Measurements from ENCODE around the gene KIAA1614.

Gene KIAA1614

GRCh38 chr1:180939711-180940103, 27.0 kb downstream of the KIAA1614 start:
- Histone ChIP-seq H3K4me1 (ENCODE audit: control insufficient read depth, insufficient read depth, low read length, poor library complexity, severe bottlenecking) (no peaks in the 10 kb centered on the region), H3K36me3 (ENCODE audit: control insufficient read depth, insufficient read depth, low read length) (no peaks in the 10 kb centered on the region), H3K27me3 (replicated peaks; ENCODE audit: control insufficient read depth, insufficient read depth, low read length, poor library complexity, severe bottlenecking) (no peaks in the 10 kb centered on the region), H3K4me3 (ENCODE audit: insufficient read depth, low read depth, low read length, poor library complexity, severe bottlenecking) (no peak overlapping the region), H3K9me3 (ENCODE audit: control insufficient read depth, low read length) (no peaks in the 10 kb centered on the region), H3K27ac (ENCODE audit: insufficient read depth, low read length, poor library complexity, severe bottlenecking) (no peak overlapping the region)
- DNase-seq: no peak

GRCh38 chr1:180940445-180940844, 27.7 kb downstream of the KIAA1614 start:
- Histone ChIP-seq H3K4me3 (ENCODE audit: insufficient read depth, low read depth, low read length, poor library complexity, severe bottlenecking) (no peak overlapping the region), H3K9me3 (ENCODE audit: control insufficient read depth, low read length) (no peaks in the 10 kb centered on the region), H3K27ac (ENCODE audit: insufficient read depth, low read length, poor library complexity, severe bottlenecking) (no peak overlapping the region), H3K36me3 (ENCODE audit: control insufficient read depth, insufficient read depth, low read length) (no peaks in the 10 kb centered on the region), H3K4me1 (ENCODE audit: control insufficient read depth, insufficient read depth, low read length, poor library complexity, severe bottlenecking) (no peaks in the 10 kb centered on the region), H3K27me3 (replicated peaks; ENCODE audit: control insufficient read depth, insufficient read depth, low read length, poor library complexity, severe bottlenecking) (no peaks in the 10 kb centered on the region)
- DNase-seq: no peak

- no peaks in the 10 kb centered on the region for H3K4me1 ChIP-seq (ENCODE audit: control insufficient read depth, insufficient read depth, low read length, poor library complexity, severe bottlenecking)
Observed at GRCh38 chr1:180941518-180942275, 29.0 kb downstream of the KIAA1614 start.

GRCh38 chr1:180945151-180945550, 32.5 kb downstream of the KIAA1614 start:
- DNase-seq: no peak
- no peaks in the 10 kb centered on the region for H3K36me3 ChIP-seq (ENCODE audit: control insufficient read depth, insufficient read depth, low read length)
- H3K9me3 ChIP-seq (ENCODE audit: control insufficient read depth, low read length): peaks cover 10% of the 10 kb centered on the region
- H3K27me3 ChIP-seq (replicated peaks; ENCODE audit: control insufficient read depth, insufficient read depth, low read length, poor library complexity, severe bottlenecking): no peaks in the 10 kb centered on the region
- no peaks in the 10 kb centered on the region for H3K4me1 ChIP-seq (ENCODE audit: control insufficient read depth, insufficient read depth, low read length, poor library complexity, severe bottlenecking)
- no peak overlapping the region for H3K27ac ChIP-seq (ENCODE audit: insufficient read depth, low read length, poor library complexity, severe bottlenecking)
- H3K4me3 ChIP-seq (ENCODE audit: insufficient read depth, low read depth, low read length, poor library complexity, severe bottlenecking): no peak overlapping the region

More at GRCh38 chr1:180941518-180942275, 29.0 kb downstream of the KIAA1614 start:
- no peak for DNase-seq
- Histone ChIP-seq H3K4me3 (ENCODE audit: insufficient read depth, low read depth, low read length, poor library complexity, severe bottlenecking) (no peak overlapping the region), H3K36me3 (ENCODE audit: control insufficient read depth, insufficient read depth, low read length) (no peaks in the 10 kb centered on the region), H3K27me3 (replicated peaks; ENCODE audit: control insufficient read depth, insufficient read depth, low read length, poor library complexity, severe bottlenecking) (no peaks in the 10 kb centered on the region), H3K27ac (ENCODE audit: insufficient read depth, low read length, poor library complexity, severe bottlenecking) (no peak overlapping the region), H3K9me3 (ENCODE audit: control insufficient read depth, low read length) (peaks cover 6% of the 10 kb centered on the region)

- no peaks in the 10 kb centered on the region for H3K27me3 ChIP-seq (replicated peaks; ENCODE audit: control insufficient read depth, insufficient read depth, low read length, poor library complexity, severe bottlenecking)
- H3K4me3 ChIP-seq (ENCODE audit: insufficient read depth, low read depth, low read length, poor library complexity, severe bottlenecking): no peak overlapping the region
- H3K9me3 ChIP-seq (ENCODE audit: control insufficient read depth, low read length): peaks cover 10% of the 10 kb centered on the region
- H3K27ac ChIP-seq (ENCODE audit: insufficient read depth, low read length, poor library complexity, severe bottlenecking): no peak overlapping the region
- DNase-seq: no peak
- H3K36me3 ChIP-seq (ENCODE audit: control insufficient read depth, insufficient read depth, low read length): no peaks in the 10 kb centered on the region
- H3K4me1 ChIP-seq (ENCODE audit: control insufficient read depth, insufficient read depth, low read length, poor library complexity, severe bottlenecking): no peaks in the 10 kb centered on the region
Observed at GRCh38 chr1:180945551-180945950, 32.9 kb downstream of the KIAA1614 start.

GRCh38 chr1:180946056-180946455, 33.4 kb downstream of the KIAA1614 start:
- Histone ChIP-seq H3K36me3 (ENCODE audit: control insufficient read depth, insufficient read depth, low read length) (no peaks in the 10 kb centered on the region), H3K4me1 (ENCODE audit: control insufficient read depth, insufficient read depth, low read length, poor library complexity, severe bottlenecking) (no peaks in the 10 kb centered on the region), H3K9me3 (ENCODE audit: control insufficient read depth, low read length) (peaks cover 10% of the 10 kb centered on the region), H3K27me3 (replicated peaks; ENCODE audit: control insufficient read depth, insufficient read depth, low read length, poor library complexity, severe bottlenecking) (no peaks in the 10 kb centered on the region), H3K27ac (ENCODE audit: insufficient read depth, low read length, poor library complexity, severe bottlenecking) (no peak overlapping the region), H3K4me3 (ENCODE audit: insufficient read depth, low read depth, low read length, poor library complexity, severe bottlenecking) (no peak overlapping the region)
- DNase-seq: no peak

GRCh38 chr1:180946541-180947498, 34.1 kb downstream of the KIAA1614 start:
- H3K4me3 ChIP-seq (ENCODE audit: insufficient read depth, low read depth, low read length, poor library complexity, severe bottlenecking): no peak overlapping the region
- H3K27me3 ChIP-seq (replicated peaks; ENCODE audit: control insufficient read depth, insufficient read depth, low read length, poor library complexity, severe bottlenecking): no peaks in the 10 kb centered on the region
- no peak overlapping the region for H3K27ac ChIP-seq (ENCODE audit: insufficient read depth, low read length, poor library complexity, severe bottlenecking)
- DNase-seq: no peak
- H3K4me1 ChIP-seq (ENCODE audit: control insufficient read depth, insufficient read depth, low read length, poor library complexity, severe bottlenecking): no peaks in the 10 kb centered on the region
- no peaks in the 10 kb centered on the region for H3K36me3 ChIP-seq (ENCODE audit: control insufficient read depth, insufficient read depth, low read length)
- H3K9me3 ChIP-seq (ENCODE audit: control insufficient read depth, low read length): peaks cover 10% of the 10 kb centered on the region

GRCh38 chr1:180947499-180947885, 34.8 kb downstream of the KIAA1614 start:
- Histone ChIP-seq H3K27me3 (replicated peaks; ENCODE audit: control insufficient read depth, insufficient read depth, low read length, poor library complexity, severe bottlenecking) (no peaks in the 10 kb centered on the region), H3K27ac (ENCODE audit: insufficient read depth, low read length, poor library complexity, severe bottlenecking) (no peak overlapping the region), H3K4me3 (ENCODE audit: insufficient read depth, low read depth, low read length, poor library complexity, severe bottlenecking) (no peak overlapping the region), H3K36me3 (ENCODE audit: control insufficient read depth, insufficient read depth, low read length) (no peaks in the 10 kb centered on the region), H3K4me1 (ENCODE audit: control insufficient read depth, insufficient read depth, low read length, poor library complexity, severe bottlenecking) (no peaks in the 10 kb centered on the region), H3K9me3 (ENCODE audit: control insufficient read depth, low read length) (peaks cover 10% of the 10 kb centered on the region)
- no peak for DNase-seq

GRCh38 chr1:180947901-180948640, 35.4 kb downstream of the KIAA1614 start:
- no peaks in the 10 kb centered on the region for H3K4me1 ChIP-seq (ENCODE audit: control insufficient read depth, insufficient read depth, low read length, poor library complexity, severe bottlenecking)
- no peaks in the 10 kb centered on the region for H3K27me3 ChIP-seq (replicated peaks; ENCODE audit: control insufficient read depth, insufficient read depth, low read length, poor library complexity, severe bottlenecking)
- no peak for DNase-seq
- H3K36me3 ChIP-seq (ENCODE audit: control insufficient read depth, insufficient read depth, low read length): no peaks in the 10 kb centered on the region
- H3K4me3 ChIP-seq (ENCODE audit: insufficient read depth, low read depth, low read length, poor library complexity, severe bottlenecking): no peak overlapping the region
- H3K9me3 ChIP-seq (ENCODE audit: control insufficient read depth, low read length): peaks cover 10% of the 10 kb centered on the region
- no peak overlapping the region for H3K27ac ChIP-seq (ENCODE audit: insufficient read depth, low read length, poor library complexity, severe bottlenecking)

Measured in effector memory CD4-positive, alpha-beta T cell (primary cell).